Measurements from ENCODE around the gene TKT.

Gene TKT

GRCh38 chr3:53236112-53236841 is 19.5 kb downstream of the TKT start:
- no peak for TF ChIP-seq CTCF (IDR thresholded peaks at IDR 0.05)

GRCh38 chr3:53235545-53235944 is 20.3 kb downstream of the TKT start:
- no peak for TF ChIP-seq CTCF (IDR thresholded peaks at IDR 0.05)

GRCh38 chr3:53234841-53235232 is 21.0 kb downstream of the TKT start:
- TF ChIP-seq CTCF (IDR thresholded peaks at IDR 0.05): no peak

- no peak for TF ChIP-seq CTCF (IDR thresholded peaks at IDR 0.05)
Measured at GRCh38 chr3:53234130-53234840, 21.5 kb downstream of the TKT start.

GRCh38 chr3:53232641-53233377 is 23.0 kb downstream of the TKT start:
- no peak for TF ChIP-seq CTCF (IDR thresholded peaks at IDR 0.05)

GRCh38 chr3:53231532-53232511 is 24.0 kb downstream of the TKT start:
- no peak for TF ChIP-seq CTCF (IDR thresholded peaks at IDR 0.05)

- no peak for TF ChIP-seq CTCF (IDR thresholded peaks at IDR 0.05)
Measured at GRCh38 chr3:53230789-53231188, 25.0 kb downstream of the TKT start.
